HG02623 (cell line): ENCODE results near the gene CFAP251.
"Not testable (repeated sequence)": the region's sequence is repeated elsewhere in the genome, so short reads cannot be mapped to it uniquely, and the experiment has no call there.

Source experiments
- ATAC-seq: cut with Tn5 transposase; IDR thresholded peaks from one replicate; pipeline ENCODE4 v1.9.1; 2021; ENCODE audit warnings: moderate library complexity; ENCODE audit not compliant: unreplicated experiment

CFAP251 gene

GRCh38 chr12:121899590-121899989 is 18.8 kb upstream of the CFAP251 start:
- ATAC-seq, result no peak

GRCh38 chr12:121903202-121903601 is 15.2 kb upstream of the CFAP251 start:
- no peak for ATAC-seq

GRCh38 chr12:121905746-121906145 is 12.6 kb upstream of the CFAP251 start:
- no peak for ATAC-seq

GRCh38 chr12:121908702-121909101 is 9.7 kb upstream of the CFAP251 start:
- ATAC-seq, result no peak

- no peak for ATAC-seq
Measured at GRCh38 chr12:121911824-121912585, 6.4 kb upstream of the CFAP251 start.

GRCh38 chr12:121915841-121916321 is 2.5 kb upstream of the CFAP251 start:
- ATAC-seq, result no peak

GRCh38 chr12:121916719-121917118 is 1.7 kb upstream of the CFAP251 start:
- ATAC-seq, result no peak

- ATAC-seq, result no peak
Measured at GRCh38 chr12:121918679-121919038, 267 bp downstream of the CFAP251 start.

GRCh38 chr12:121921066-121921465 is 2.7 kb downstream of the CFAP251 start:
- ATAC-seq, result no peak

GRCh38 chr12:121925358-121925695 is 6.9 kb downstream of the CFAP251 start:
- no peak for ATAC-seq

- no peak for ATAC-seq
Measured at GRCh38 chr12:121926874-121927706, 8.7 kb downstream of the CFAP251 start.

GRCh38 chr12:121927813-121928212 is 9.4 kb downstream of the CFAP251 start:
- ATAC-seq, result no peak

- ATAC-seq, result not testable (repeated sequence)
Measured at GRCh38 chr12:121929545-121929944, 11.2 kb downstream of the CFAP251 start.

GRCh38 chr12:121930862-121931261 is 12.5 kb downstream of the CFAP251 start:
- ATAC-seq, result no peak

- ATAC-seq, result no peak
Measured at GRCh38 chr12:121932176-121932536, 13.8 kb downstream of the CFAP251 start.

GRCh38 chr12:121932914-121933521 is 14.6 kb downstream of the CFAP251 start:
- no peak for ATAC-seq

- no peak for ATAC-seq
Measured at GRCh38 chr12:121933522-121934308, 15.3 kb downstream of the CFAP251 start.

GRCh38 chr12:121934309-121934664 is 15.9 kb downstream of the CFAP251 start:
- ATAC-seq, result no peak

GRCh38 chr12:121937654-121938053 is 19.3 kb downstream of the CFAP251 start:
- ATAC-seq, result no peak

GRCh38 chr12:121939186-121939585 is 20.8 kb downstream of the CFAP251 start:
- no peak for ATAC-seq
